HG02884 (cell line): ENCODE results near the gene FNDC3B.
"Not testable (repeated sequence)": the region's sequence is repeated elsewhere in the genome, so short reads cannot be mapped to it uniquely, and the experiment has no call there.

Experiments
- ATAC-seq: cut with Tn5 transposase; IDR thresholded peaks from one replicate; pipeline ENCODE4 v1.9.1; 2021; ENCODE audit warnings: mild to moderate bottlenecking, moderate library complexity; ENCODE audit not compliant: unreplicated experiment

FNDC3B gene

GRCh38 chr3:172039436-172040077 lies at the start of gene FNDC3B:
Gene FNDC3B (plus strand): TSS chr3:172039578. CDS start chr3:172112480, 72,902 bp downstream.
- ATAC-seq: peak; percentile 72

DNA sequence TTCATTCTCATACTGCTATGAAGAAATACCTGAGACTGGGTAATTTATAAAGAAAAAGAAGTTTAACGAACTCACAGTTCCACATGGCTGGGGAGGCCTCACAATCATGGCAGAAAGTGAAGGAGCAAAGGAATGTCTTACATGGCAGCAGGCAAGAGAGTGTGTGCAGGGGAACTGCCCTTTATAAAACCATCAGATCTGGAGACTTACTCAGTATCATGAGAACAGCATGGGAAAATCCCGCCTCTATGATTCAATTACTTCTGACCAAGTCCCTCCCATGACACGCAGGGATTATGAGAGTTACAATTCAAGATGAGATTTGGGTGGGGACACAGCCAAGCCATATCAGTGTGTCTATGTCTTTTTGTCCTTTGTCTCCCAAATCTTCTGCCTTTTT lies 49.1 kb upstream of the FNDC3B start:
- ATAC-seq: not testable (repeated sequence)

GRCh38 chr3:171991166-171991565 lies 48.2 kb upstream of the FNDC3B start:
- no peak for ATAC-seq

DNA sequence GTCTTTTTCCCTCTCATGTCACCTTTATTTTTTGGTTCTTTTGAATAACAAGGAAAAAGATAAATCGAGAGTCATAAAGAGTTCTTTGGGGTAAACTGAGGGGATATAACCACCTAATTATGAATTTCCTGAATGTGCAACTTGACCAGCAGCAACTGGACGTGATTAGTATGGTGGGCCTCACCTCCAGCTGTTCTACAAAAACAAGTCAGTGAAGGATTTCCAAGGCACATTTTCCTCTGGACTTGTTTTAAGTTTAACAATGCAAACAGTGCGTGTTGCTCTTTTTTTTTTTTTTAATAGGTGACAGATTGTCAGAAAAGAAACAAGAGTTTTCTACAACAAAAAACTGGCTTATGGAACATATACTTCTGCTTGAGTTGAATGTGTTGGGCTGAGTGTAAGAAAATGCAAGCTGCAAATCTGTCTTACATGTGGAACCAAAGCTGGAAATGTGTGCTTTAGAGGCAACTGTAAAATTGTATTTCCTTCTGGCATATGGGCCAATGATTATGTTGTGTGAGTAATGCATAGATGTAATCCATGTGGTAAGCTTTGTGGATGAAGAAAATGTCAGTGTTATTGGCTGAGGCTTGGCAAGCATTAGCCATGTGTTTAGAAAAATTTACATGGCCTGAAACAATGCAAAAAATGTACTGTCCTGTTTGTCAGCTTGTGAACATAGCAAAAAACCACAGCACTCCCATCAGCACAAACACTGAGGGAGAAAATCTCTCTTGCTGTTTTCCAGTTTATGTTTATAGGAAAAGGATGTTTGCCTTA lies 44.5 kb upstream of the FNDC3B start:
- no peak for ATAC-seq

DNA sequence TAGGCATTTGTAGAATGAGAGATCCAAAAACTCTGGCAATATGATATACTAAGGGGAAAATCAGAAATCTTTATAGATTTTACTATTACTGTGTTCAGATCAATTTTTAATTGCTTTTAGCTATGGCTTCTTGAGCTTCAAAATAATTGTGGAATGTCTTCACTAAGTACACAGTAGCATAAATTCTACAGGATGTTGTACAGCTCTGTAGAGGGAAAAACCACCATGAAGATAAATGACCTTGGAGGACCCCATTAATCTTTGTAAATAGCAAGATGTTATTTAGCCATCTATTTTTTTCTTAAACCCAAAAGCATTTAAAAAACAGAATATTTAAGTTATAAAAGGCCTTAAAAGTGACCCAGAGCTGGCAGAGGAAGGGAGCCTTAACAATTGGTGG lies 43.9 kb upstream of the FNDC3B start:
- ATAC-seq: no peak

DNA sequence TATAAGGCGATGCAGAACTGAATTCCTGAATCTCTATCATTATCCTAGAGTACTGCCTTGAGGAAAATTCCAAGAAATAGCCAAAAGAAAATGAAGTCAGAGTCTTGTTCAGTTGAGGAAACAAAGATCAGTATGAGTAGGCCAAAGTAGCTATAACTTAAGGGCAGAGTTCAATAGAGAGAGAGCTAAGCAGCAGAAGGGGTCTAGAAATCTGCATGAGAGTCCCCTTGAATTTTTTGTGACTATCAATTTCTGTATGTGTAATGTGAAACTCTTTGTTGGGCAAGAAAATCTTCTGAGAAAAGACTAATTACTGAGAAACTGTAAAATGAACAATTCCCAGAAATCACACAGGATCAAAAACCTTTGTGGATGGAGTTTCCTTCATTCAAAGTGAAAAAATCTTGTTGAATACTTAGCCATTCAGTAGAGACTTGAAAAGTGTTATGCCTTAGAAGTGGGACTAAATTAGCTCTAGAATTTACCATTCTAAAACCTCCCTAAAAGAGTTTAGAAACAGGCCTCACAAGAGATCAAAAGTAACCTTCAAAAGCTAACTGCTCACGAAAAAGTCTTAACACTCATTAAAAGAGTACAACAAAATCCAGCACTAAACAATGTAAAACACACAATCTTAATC lies 43.1 kb upstream of the FNDC3B start:
- ATAC-seq: no peak

- ATAC-seq: not testable (repeated sequence)
Observed at GRCh38 chr3:171998731-171999130, 40.6 kb upstream of the FNDC3B start.

DNA sequence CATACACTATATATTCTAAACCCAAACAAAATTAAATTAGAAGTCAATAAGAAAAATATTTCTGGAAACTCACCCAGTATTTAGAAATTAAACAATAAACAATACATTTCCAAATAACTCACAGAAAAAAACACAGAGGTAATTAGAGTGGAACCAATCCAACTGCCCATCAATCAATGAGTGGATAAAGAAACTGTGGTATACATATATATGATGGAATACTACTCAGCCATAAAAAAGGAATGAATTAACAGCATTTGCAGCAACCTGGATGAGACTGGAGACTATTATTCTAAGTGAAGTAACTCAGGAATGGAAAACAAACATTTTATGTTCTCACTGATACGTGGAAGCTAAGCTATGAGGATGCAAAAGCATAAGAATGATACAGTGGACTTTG lies 37.8 kb upstream of the FNDC3B start:
- ATAC-seq: not testable (repeated sequence)

GRCh38 chr3:172002512-172003078 lies 36.8 kb upstream of the FNDC3B start:
- no peak for ATAC-seq

DNA sequence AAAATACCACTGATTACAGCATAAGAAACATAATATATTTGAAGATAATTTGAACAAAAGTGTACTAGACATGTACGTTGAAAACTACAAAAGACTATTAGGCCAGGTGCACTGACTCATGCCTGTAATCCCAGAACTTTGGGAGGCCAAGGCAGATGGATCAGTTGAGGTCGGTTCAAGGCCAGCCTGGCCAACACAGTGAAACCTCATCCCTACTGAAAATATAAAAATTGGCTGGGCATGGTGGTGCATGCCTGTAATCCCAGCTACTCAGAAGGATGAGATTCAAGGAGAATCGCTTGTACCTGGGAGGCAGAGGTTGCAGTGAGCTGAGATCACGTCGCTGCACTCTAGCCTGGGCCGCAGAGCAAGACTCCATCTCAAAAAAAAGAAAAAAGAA lies 36.2 kb upstream of the FNDC3B start:
- no peak for ATAC-seq

GRCh38 chr3:172007065-172007370 lies 32.4 kb upstream of the FNDC3B start:
- no peak for ATAC-seq

GRCh38 chr3:172009803-172010202 lies 29.6 kb upstream of the FNDC3B start:
- no peak for ATAC-seq

- no peak for ATAC-seq
Observed at GRCh38 chr3:172012775-172013174, 26.6 kb upstream of the FNDC3B start.

DNA sequence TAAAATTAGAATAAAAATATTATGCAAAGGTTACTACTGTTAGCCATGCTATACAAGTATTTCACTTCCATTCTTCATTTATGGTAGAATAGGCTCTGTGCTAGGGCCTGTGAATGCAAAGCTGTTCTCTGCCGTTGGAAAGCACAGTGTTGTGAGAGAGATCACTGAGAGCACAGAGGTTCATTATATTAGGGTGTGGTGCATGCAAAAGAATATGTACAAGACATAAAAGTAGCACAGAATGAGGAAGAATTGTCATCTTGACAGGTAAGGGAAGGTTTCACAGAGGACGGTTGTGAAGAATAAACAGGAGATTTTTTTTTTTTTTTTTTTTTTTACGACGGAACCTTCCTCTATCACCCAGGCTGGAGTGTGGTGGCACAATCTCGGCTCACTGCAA lies 25.2 kb upstream of the FNDC3B start:
- no peak for ATAC-seq

DNA sequence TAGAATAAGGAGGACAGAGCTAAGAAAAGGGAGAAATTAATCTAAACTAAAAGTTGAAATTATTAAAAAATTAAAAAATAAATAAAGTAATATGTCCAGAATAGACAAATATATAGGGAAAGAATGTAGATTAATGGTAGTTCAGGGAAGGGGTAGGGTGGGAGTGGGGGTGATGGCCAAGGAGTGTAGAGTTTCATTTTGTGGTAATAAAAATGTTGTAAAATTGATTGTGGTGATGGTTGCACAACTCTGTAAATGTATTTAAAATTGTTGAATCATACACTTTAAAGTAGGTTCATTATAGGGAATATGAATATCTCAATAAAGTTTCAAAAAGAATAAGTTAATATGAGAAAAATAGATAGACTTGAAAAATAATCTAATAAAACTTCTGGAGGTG lies 21.0 kb upstream of the FNDC3B start:
- ATAC-seq: no peak

DNA sequence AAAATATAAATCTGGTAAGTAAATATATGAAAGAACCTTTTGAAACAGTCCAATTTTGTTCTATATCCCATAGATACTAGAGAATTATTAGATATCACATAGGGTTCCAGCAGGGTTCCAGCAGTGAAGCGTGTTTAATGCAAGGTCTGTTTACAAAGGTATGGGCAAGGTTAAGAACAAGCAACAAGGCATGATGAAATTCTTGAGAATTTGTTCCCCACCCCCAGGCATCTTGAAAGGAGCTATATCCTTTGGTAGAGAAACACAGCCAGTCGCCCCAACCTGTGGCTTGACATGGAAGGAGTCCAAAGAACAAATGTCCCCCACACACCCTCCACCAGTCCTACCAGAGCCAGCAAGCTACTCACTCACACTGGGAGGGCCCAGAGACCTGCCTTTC lies 18.6 kb upstream of the FNDC3B start:
- ATAC-seq: no peak

DNA sequence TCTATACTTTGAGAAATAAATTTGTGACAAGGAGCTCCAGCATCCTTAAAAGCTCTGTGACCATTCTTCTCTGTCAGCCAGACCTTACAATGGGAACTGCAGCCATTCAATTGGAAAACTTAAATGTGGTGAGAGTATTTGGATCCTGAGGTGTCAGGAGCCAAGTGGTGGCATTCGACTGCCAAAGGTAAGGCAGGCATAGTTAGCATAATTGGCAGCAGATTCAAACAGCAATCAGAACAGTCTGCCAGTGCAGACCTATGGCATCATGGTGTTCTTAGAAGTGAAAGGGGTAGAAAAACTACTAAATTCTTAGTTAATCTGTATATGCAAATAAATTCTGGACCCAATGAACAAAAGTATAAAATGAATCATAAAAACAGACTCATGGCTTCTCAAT lies 18.2 kb upstream of the FNDC3B start:
- ATAC-seq: no peak

GRCh38 chr3:172021859-172022258 lies 17.5 kb upstream of the FNDC3B start:
- no peak for ATAC-seq

DNA sequence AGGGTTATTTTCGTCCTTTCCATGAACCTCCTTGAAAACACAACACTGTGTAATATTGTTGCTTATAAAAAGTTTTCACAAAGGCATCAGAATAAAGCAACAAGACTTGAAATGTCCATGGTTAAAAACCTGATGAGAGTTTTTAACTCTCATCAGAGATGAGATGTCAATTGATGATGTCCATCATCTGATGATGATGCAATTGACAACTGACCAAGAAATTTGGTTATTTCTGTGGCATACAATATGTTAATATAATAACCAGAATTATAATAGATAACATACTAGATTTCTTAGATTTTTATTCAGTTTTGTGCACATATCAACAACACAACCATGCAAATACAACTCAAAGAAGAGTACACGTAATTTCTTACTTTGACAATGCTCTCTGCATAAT lies 15.5 kb upstream of the FNDC3B start:
- no peak for ATAC-seq

- no peak for ATAC-seq
Observed at GRCh38 chr3:172024679-172025078, 14.7 kb upstream of the FNDC3B start.

DNA sequence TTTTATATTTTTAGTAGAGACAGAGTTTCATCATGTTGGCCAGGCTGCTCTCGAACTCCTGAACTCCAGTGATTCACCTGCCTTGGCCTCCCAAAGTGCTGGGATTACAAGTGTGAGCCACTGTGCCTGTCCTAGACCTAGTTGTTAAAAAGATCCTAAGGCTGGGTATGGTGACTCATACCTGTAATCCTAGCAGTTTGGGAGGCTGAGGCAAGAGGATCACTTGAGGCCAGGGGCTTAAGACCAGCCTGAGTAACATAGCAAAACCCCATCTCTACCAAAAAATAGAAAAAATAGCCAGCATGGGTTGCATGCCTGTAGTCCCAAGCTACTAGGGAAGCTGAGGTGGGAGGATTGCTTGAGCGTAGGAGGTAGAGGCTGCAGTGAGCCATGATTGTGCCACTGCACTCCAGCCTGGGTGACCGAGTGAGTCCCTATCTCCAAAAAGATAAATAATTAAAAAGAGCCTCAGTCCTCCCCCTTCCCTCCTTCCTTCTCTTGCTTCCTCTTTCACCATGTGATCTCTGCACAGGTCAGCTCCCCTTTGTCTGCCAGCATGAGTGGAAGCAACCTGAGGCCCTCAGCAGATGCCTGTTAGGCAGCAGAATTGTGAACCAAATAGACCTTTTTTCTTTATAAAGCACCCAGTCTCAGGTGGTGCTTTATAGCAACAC lies 9.8 kb upstream of the FNDC3B start:
- no peak for ATAC-seq
